Activated naive CD4-positive, alpha-beta T cell treated with anti-CD3 and anti-CD28 coated beads for 36 hours (primary cell): ENCODE results near the gene NALCN. TPM values are rescaled to one million over a fixed set of nuclear protein-coding genes. Genes with fewer than 3 reads are reported as not detected.

Source experiments
- CTCF ChIA-PET: fragments of 350-600 bp; sonication (Branson Sonifier 250); formaldehyde crosslinking; loops from one replicate; lab custom pipeline; 2021; ENCODE audit warnings: antibody characterized with exemption; lab: Charles Lee
- DNase-seq: peaks from one replicate; pipeline ENCODE4 v3.0.0-alpha.2; 2020
- H3K27ac Mint-ChIP-seq: one replicate; pipeline ENCODE4 v1.8.0; 2021; ENCODE audit warnings: mild to moderate bottlenecking, mixed read lengths
- H3K27me3 Mint-ChIP-seq: one replicate; pipeline ENCODE4 v1.8.0; 2021; ENCODE audit warnings: low read depth, mixed read lengths
- H3K36me3 Mint-ChIP-seq: one replicate; pipeline ENCODE4 v1.8.0; 2021; ENCODE audit warnings: low read depth, mixed read lengths
- H3K4me1 Mint-ChIP-seq: one replicate; pipeline ENCODE4 v1.8.0; 2021; ENCODE audit warnings: low read depth, mixed read lengths
- H3K4me3 Mint-ChIP-seq: one replicate; pipeline ENCODE4 v1.8.0; 2021; ENCODE audit warnings: mild to moderate bottlenecking, moderate library complexity, mixed read lengths
- H3K9me3 Mint-ChIP-seq: one replicate; pipeline ENCODE4 v1.8.0; 2021; ENCODE audit warnings: mixed read lengths
- intact Hi-C: fragments of 100-400 bp; cut with micrococcal nuclease; formaldehyde crosslinking; loops from one replicate; pipeline ENCODE4 v1.15.1; 2023
- total RNA-seq, 2 experiments: library from RNA; stranded (reverse); gene quantifications; one replicate each; pipeline ENCODE4 v1.2.3, GENCODE V29; 2021

The NALCN gene
- total RNA-seq, 2 experiments from 2014 or later, result not detected

DNA sequence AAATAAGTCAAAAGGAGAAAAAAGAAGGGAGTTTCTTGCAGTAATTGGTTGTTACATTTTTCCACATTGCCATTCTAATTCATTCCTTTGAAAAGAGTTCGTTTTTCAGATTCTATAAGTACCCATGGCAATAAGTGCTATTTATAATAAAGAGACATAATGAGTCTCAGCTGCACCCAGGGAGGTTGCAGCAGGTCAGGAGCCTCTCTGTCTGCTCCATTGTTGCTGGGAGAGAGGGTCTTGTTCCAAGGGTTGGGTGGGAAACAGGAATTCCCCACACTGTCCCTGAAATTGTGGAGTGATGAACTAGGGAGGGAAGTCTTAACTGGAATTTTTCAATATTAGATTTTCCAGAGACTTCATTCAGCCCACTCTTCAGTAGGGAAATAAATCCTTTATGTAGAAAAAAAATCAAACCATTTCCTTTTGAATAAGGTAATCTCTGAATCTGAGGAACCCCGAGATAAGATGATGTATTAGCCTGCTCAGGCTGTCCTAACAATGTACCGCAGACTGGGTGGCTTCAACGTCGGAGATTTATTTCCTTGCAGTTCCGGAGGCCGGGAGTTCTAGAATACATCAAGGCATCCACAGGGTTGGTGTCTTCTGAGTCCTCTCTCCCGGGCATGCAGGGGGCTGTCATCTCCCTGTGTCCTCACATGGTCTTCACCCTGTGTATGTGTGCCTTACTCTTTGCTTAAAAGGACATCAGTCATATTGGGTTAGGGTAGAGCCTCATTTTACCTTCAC is 399.0 kb downstream of the NALCN start:
- no peak overlapping the region for H3K27ac Mint-ChIP-seq
- no peaks in the 10 kb centered on the region for H3K4me1 Mint-ChIP-seq
- H3K4me3 Mint-ChIP-seq, result no peak overlapping the region
- H3K36me3 Mint-ChIP-seq, result no peaks in the 10 kb centered on the region
- no peaks in the 10 kb centered on the region for H3K9me3 Mint-ChIP-seq
- CTCF ChIA-PET, result no interaction called here
- intact Hi-C loops, result no loop called here
- H3K27me3 Mint-ChIP-seq, result peaks cover 25% of the 10 kb centered on the region
- DNase-seq, result no peak

GRCh38 chr13:101016475-101016874 is 399.8 kb downstream of the NALCN start:
- no peak overlapping the region for H3K4me3 Mint-ChIP-seq
- no peak overlapping the region for H3K27ac Mint-ChIP-seq
- H3K9me3 Mint-ChIP-seq, result no peaks in the 10 kb centered on the region
- no peak for DNase-seq
- H3K4me1 Mint-ChIP-seq, result no peaks in the 10 kb centered on the region
- intact Hi-C loops, result no loop called here
- H3K36me3 Mint-ChIP-seq, result no peaks in the 10 kb centered on the region
- peaks cover 25% of the 10 kb centered on the region for H3K27me3 Mint-ChIP-seq
- CTCF ChIA-PET, result no interaction called here

DNA sequence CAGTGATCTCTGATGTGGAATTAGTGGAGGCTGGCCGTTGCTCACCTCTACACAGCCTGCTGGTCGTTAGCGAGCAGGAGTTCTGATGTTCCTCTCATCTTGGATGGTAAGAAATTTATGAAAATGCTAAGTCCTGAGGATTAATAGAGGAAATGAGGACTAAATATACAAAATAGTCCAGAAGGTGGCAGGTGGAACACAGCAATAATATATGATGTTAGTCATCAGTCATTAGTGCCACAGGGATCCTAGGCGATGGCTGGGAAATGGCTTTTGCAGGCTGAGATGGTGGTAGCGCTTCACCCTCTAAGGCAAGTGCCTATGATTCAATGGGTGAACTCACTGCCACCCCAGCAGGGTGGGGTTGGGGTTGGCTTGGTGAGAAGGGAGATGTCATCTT is 403.1 kb downstream of the NALCN start:
- no peak for DNase-seq
- Mint-ChIP-seq H3K27ac (no peak overlapping the region), H3K27me3 (peaks cover 25% of the 10 kb centered on the region), H3K4me3 (no peak overlapping the region), H3K9me3 (no peaks in the 10 kb centered on the region), H3K4me1 (no peaks in the 10 kb centered on the region), H3K36me3 (no peaks in the 10 kb centered on the region)
- CTCF ChIA-PET, result interaction anchor here (0.7 kb wide), 1 partner anchor 88 kb away, joined by 4 read pairs; no protein-coding TSS in a partner anchor
- intact Hi-C loops, result no loop called here

GRCh38 chr13:101010100-101010499 is 406.2 kb downstream of the NALCN start:
- intact Hi-C loops, result no loop called here
- Mint-ChIP-seq H3K27me3 (peaks cover 18% of the 10 kb centered on the region), H3K4me3 (no peak overlapping the region), H3K9me3 (no peaks in the 10 kb centered on the region), H3K4me1 (no peaks in the 10 kb centered on the region), H3K27ac (no peak overlapping the region), H3K36me3 (no peaks in the 10 kb centered on the region)
- CTCF ChIA-PET, result no interaction called here
- no peak for DNase-seq

DNA sequence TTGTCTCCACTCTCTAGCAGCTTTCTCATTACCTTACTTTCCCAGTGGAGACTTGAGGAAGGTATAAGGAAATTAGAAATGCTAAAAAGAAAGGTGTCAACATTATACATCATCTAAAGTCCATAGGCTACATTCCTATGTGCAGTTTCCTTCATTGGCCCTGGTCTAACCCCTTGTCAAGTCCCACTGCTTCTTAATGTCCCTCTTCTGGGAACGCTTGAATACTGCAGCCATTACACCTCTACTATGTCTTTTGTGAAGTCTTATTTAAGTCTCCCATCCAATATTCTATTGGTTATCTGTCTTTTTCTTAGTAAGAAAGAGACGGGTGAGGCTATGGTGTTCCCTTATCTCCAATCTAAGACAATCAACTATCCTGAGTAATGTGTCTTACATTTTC is 409.1 kb downstream of the NALCN start:
- Mint-ChIP-seq H3K4me1 (no peaks in the 10 kb centered on the region), H3K27ac (no peak overlapping the region), H3K9me3 (no peaks in the 10 kb centered on the region), H3K27me3 (peaks cover 13% of the 10 kb centered on the region), H3K4me3 (no peak overlapping the region), H3K36me3 (no peaks in the 10 kb centered on the region)
- CTCF ChIA-PET, result no interaction called here
- intact Hi-C loops, result no loop called here
- no peak for DNase-seq

Other genes with a start within 250 kb of the NALCN start
- not detected for gene ITGBL1, start 36.2 kb upstream of the NALCN start, total RNA-seq